Measurements from ENCODE around the gene CHMP2B. TPM values are rescaled to one million over a fixed set of nuclear protein-coding genes. Genes with fewer than 3 reads are reported as not detected.
"Not testable (repeated sequence)": the region's sequence is repeated elsewhere in the genome, so short reads cannot be mapped to it uniquely, and the experiment has no call there.

Gene CHMP2B
- total RNA-seq, 1 donor from 2014 or later = 27.7 TPM

DNA sequence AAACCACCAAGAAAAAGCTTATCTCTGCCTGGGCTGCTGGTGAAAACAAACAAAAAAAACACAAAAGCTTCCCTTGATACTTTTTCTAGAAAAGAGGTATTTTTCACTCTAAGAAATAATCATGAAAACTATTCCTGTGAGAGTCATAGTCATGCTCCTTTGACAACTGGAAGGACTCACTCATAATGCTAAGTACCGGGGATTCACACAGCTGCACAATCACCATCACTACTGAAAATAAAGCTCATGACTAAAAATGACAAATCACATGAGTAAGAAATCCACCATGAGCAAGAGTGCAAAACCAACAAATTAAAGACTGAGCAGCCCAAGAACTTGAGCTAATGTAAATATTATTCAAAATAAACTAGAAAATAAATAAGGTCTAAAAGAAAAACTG is 59.9 kb downstream of the CHMP2B start:
- Histone ChIP-seq H3K36me3 (no peaks in the 10 kb centered on the region), H3K4me1 (no peaks in the 10 kb centered on the region), H3K4me3 (no peak overlapping the region), H3K27me3 (no peaks in the 10 kb centered on the region), H3K27ac (no peak overlapping the region), H3K9me3 (no peaks in the 10 kb centered on the region)
- TF ChIP-seq, protein P1, sequence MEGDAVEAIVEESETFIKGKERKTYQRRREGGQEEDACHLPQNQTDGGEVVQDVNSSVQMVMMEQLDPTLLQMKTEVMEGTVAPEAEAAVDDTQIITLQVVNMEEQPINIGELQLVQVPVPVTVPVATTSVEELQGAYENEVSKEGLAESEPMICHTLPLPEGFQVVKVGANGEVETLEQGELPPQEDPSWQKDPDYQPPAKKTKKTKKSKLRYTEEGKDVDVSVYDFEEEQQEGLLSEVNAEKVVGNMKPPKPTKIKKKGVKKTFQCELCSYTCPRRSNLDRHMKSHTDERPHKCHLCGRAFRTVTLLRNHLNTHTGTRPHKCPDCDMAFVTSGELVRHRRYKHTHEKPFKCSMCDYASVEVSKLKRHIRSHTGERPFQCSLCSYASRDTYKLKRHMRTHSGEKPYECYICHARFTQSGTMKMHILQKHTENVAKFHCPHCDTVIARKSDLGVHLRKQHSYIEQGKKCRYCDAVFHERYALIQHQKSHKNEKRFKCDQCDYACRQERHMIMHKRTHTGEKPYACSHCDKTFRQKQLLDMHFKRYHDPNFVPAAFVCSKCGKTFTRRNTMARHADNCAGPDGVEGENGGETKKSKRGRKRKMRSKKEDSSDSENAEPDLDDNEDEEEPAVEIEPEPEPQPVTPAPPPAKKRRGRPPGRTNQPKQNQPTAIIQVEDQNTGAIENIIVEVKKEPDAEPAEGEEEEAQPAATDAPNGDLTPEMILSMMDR (IDR thresholded peaks at IDR 0.05) = no peak
- intact Hi-C loops (cut with DNase I) = no loop called here
- DNase-seq (ENCODE audit: low spot score in 2 of 2) = no peak

DNA sequence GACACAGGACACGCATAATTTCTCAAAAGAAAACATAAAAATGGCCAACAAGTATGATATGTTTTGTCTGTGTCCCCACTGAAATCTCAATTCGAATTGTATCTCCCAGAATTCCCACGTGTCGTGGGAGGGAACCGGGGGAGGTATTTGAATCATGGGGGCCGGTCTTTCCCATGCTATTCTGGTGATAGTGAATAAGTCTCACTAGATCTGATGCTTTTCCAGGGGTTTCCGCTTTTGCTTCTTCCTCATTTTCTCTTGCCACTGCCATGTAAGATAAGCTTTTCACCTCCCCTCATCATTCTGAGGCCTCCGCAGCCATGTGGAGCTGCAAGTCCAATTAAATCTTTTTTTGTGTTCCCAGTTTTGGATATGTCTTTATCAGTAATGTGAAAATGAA is 61.3 kb downstream of the CHMP2B start:
- TF ChIP-seq, protein P1 (IDR thresholded peaks at IDR 0.05) = no peak
- intact Hi-C loops (cut with DNase I) = no loop called here

DNA sequence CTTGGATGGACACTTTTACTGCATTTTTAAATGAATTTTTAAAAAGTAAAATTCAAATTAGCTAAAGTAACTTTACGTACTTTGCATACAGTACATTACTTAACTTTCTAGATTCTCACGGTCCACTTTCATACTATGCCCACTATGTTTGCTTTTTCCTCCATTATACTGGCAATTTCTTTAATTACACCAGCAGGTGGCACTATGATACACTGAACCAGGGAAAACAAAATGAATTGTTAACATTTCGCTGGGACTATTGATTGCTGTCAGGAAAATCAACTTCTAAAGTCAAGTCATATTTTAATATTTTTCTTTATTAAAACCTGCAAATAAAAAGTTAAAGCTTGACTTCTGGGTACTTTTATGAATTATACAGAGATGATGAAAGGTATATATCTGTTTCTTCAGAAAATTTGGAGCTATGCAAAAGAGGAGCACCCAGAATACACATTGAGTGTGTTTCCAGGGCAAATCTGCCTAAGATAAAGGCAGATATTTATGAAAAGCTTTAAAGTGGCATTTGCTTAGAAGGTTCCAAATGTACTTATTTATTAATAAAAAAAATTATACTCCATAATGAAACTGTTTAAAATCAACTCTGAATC is 71.1 kb downstream of the CHMP2B start:
- no peaks in the 10 kb centered on the region for H3K4me1 ChIP-seq
- H3K9me3 ChIP-seq = no peaks in the 10 kb centered on the region
- intact Hi-C loops (cut with DNase I) = no loop called here
- no peak overlapping the region for H3K4me3 ChIP-seq
- no peaks in the 10 kb centered on the region for H3K36me3 ChIP-seq
- DNase-seq (ENCODE audit: low spot score in 2 of 2) = no peak
- TF ChIP-seq, protein P1 (IDR thresholded peaks at IDR 0.05) = peak; percentile 21 to 71 (median 45)
- H3K27ac ChIP-seq = no peak overlapping the region
- no peaks in the 10 kb centered on the region for H3K27me3 ChIP-seq

More for the DNA sequence above, 61.3 kb downstream of the CHMP2B start:
- no peak overlapping the region for H3K4me3 ChIP-seq
- H3K36me3 ChIP-seq = no peaks in the 10 kb centered on the region
- DNase-seq (ENCODE audit: low spot score in 2 of 2) = no peak
- H3K27me3 ChIP-seq = no peaks in the 10 kb centered on the region
- H3K4me1 ChIP-seq = no peaks in the 10 kb centered on the region
- H3K27ac ChIP-seq = no peak overlapping the region
- no peaks in the 10 kb centered on the region for H3K9me3 ChIP-seq

DNA sequence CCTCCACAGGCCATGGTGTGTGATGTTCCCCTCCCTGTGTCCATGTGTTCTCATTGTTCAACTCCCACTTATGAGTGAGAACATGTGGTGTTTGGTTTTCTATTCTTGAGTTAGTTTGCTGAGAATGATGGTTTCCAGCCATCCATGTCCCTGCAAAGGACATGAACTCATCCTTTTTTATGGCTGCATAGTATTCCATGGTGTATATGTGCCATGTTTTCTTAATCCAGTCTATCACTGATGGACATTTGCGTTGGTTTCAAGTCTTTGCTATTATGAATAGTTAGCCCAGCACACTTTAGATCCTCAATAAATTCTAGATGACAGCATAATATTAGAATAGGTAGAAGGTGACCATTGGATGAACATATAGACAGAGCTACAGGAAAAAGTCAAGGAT is 77.9 kb downstream of the CHMP2B start:
- H3K36me3 ChIP-seq; intact Hi-C loops (cut with DNase I); H3K27me3 ChIP-seq; H3K4me1 ChIP-seq; H3K9me3 ChIP-seq; H3K27ac ChIP-seq; DNase-seq (ENCODE audit: low spot score in 2 of 2); H3K4me3 ChIP-seq: not testable (repeated sequence)

Other genes with a start within 250 kb of the CHMP2B start
- gene VGLL3, start 236.2 kb upstream of the CHMP2B start, total RNA-seq = 138 TPM
- gene POU1F1, start 49.3 kb downstream of the CHMP2B start, total RNA-seq = not detected

Measured in ascending aorta (tissue), 2 donors.